GM18511 (cell line): ENCODE measurements around the gene SIDT1.

Source experiments
- ATAC-seq: cut with Tn5 transposase; IDR thresholded peaks from one replicate; pipeline ENCODE4 v1.9.1; 2021; ENCODE audit warnings: mild to moderate bottlenecking, moderate library complexity; ENCODE audit not compliant: unreplicated experiment

The SIDT1 gene

GRCh38 chr3:113541519-113541918 is 9.2 kb downstream of the SIDT1 start:
- ATAC-seq, result no peak

- no peak for ATAC-seq
Measured at GRCh38 chr3:113545594-113545993, 13.2 kb downstream of the SIDT1 start.

GRCh38 chr3:113546414-113546893 is 14.1 kb downstream of the SIDT1 start:
- peak; percentile 89 for ATAC-seq

- no peak for ATAC-seq
Measured at GRCh38 chr3:113548501-113548900, 16.1 kb downstream of the SIDT1 start.

GRCh38 chr3:113551820-113552219 is 19.5 kb downstream of the SIDT1 start:
- no peak for ATAC-seq

GRCh38 chr3:113552851-113553250 is 20.5 kb downstream of the SIDT1 start:
- peak; percentile 51 for ATAC-seq

- no peak for ATAC-seq
Measured at GRCh38 chr3:113555138-113555537, 22.8 kb downstream of the SIDT1 start.

GRCh38 chr3:113556316-113556945 is 24.1 kb downstream of the SIDT1 start:
- ATAC-seq, result no peak

GRCh38 chr3:113556946-113557335 is 24.6 kb downstream of the SIDT1 start:
- ATAC-seq, result no peak

GRCh38 chr3:113557374-113557773 is 25.0 kb downstream of the SIDT1 start:
- ATAC-seq, result no peak

- no peak for ATAC-seq
Measured at GRCh38 chr3:113559009-113559408, 26.7 kb downstream of the SIDT1 start.

GRCh38 chr3:113560271-113560670 is 27.9 kb downstream of the SIDT1 start:
- no peak for ATAC-seq

- no peak for ATAC-seq
Measured at GRCh38 chr3:113560831-113561623, 28.7 kb downstream of the SIDT1 start.

- no peak for ATAC-seq
Measured at GRCh38 chr3:113565555-113565954, 33.2 kb downstream of the SIDT1 start.

- no peak for ATAC-seq
Measured at GRCh38 chr3:113570158-113570557, 37.8 kb downstream of the SIDT1 start.

GRCh38 chr3:113571360-113571759 is 39.0 kb downstream of the SIDT1 start:
- ATAC-seq, result no peak

GRCh38 chr3:113573728-113574127 is 41.4 kb downstream of the SIDT1 start:
- no peak for ATAC-seq

GRCh38 chr3:113574213-113574612 is 41.9 kb downstream of the SIDT1 start:
- ATAC-seq, result no peak

- no peak for ATAC-seq
Measured at GRCh38 chr3:113575206-113575605, 42.9 kb downstream of the SIDT1 start.

- no peak for ATAC-seq
Measured at GRCh38 chr3:113585228-113585627, 52.9 kb downstream of the SIDT1 start.

- ATAC-seq, result no peak
Measured at GRCh38 chr3:113585720-113586119, 53.4 kb downstream of the SIDT1 start.

GRCh38 chr3:113588806-113589205 is 56.5 kb downstream of the SIDT1 start:
- ATAC-seq, result no peak
